Measurements from ENCODE around the gene KCNIP2.

KCNIP2 gene

GRCh38 chr10:101776161-101776817 lies 67.3 kb downstream of the KCNIP2 start:
- H3K27ac ChIP-seq: no peak overlapping the region
- H3K4me3 ChIP-seq: peak overlapping the region in 3 of 7 experiments; percentile 4 to 28 (median 8)

Measured in skin epidermis (tissue), 12 donors.